WTC11 (cell line): Measurements from ENCODE around the gene TRMO. TPM values are rescaled to one million over a fixed set of nuclear protein-coding genes. Genes with fewer than 3 reads are reported as not detected.

Experiments
- ATAC-seq: fragments of 200-7000 bp; cut with Tn5 transposase; 2 replicates; pipeline ENCODE4 v1.10.0; 2021; ENCODE audit warnings: mild to moderate bottlenecking, moderate library complexity
- CTCF ChIA-PET: fragments of 300-600 bp; sonication (Branson Sonifier 250); formaldehyde crosslinking; loops from one replicate; lab custom pipeline; 2021; ENCODE audit warnings: antibody characterized with exemption; lab: Charles Lee
- POLR2A ChIA-PET: fragments of 350-600 bp; sonication (Branson Sonifier 250); formaldehyde crosslinking; loops from one replicate; lab custom pipeline; 2021; ENCODE audit warnings: antibody characterized with exemption; lab: Charles Lee
- DNase-seq: peaks from one replicate; pipeline ENCODE4 v3.0.0; 2021; ENCODE audit warnings: low spot score
- H3K27ac Mint-ChIP-seq: 2 replicates; pipeline ENCODE4 v1.8.0; 2021; ENCODE audit warnings: mixed read lengths
- H3K27me3 Mint-ChIP-seq: 2 replicates; pipeline ENCODE4 v1.8.0; 2021; ENCODE audit warnings: low read depth, mild to moderate bottlenecking, moderate library complexity, mixed read lengths
- H3K36me3 Mint-ChIP-seq: 2 replicates; pipeline ENCODE4 v1.8.0; 2021; ENCODE audit warnings: mixed read lengths
- H3K4me1 Mint-ChIP-seq: 2 replicates; pipeline ENCODE4 v1.8.0; 2022; ENCODE audit warnings: mixed read lengths
- H3K4me3 Mint-ChIP-seq: 2 replicates; pipeline ENCODE4 v1.8.0; 2021; ENCODE audit warnings: mild to moderate bottlenecking, moderate library complexity, mixed read lengths
- H3K9me3 Mint-ChIP-seq: 2 replicates; pipeline ENCODE4 v1.8.0; 2021; ENCODE audit warnings: mixed read lengths
- AR ChIP-seq: fragments of 250-450 bp; sonication (Bioruptor Pico); IDR thresholded peaks from 2 replicates; pipeline ENCODE4 v1.9.0; 2021; ENCODE audit warnings: mild to moderate bottlenecking
- ARID4B ChIP-seq: sonication (generic); formaldehyde crosslinking; IDR thresholded peaks from 2 replicates; pipeline ENCODE4 v1.8.0; 2023; ENCODE audit warnings: missing genetic modification reagents, mild to moderate bottlenecking, borderline replicate concordance
- ETV6 ChIP-seq: sonication (generic); formaldehyde crosslinking; IDR thresholded peaks from 2 replicates; pipeline ENCODE4 v1.8.1; 2022; ENCODE audit warnings: mild to moderate bottlenecking, missing genetic modification reagents
- JUN ChIP-seq: sonication (generic); formaldehyde crosslinking; IDR thresholded peaks from 2 replicates; pipeline ENCODE4 v1.8.0; 2023; ENCODE audit warnings: mild to moderate bottlenecking, missing genetic modification reagents
- NR1H2 ChIP-seq: sonication (generic); formaldehyde crosslinking; IDR thresholded peaks from 2 replicates; pipeline ENCODE4 v1.9.0; 2021; ENCODE audit warnings: mild to moderate bottlenecking, moderate library complexity, missing genetic modification reagents
- NR2C2 ChIP-seq: sonication (generic); formaldehyde crosslinking; IDR thresholded peaks from 2 replicates; pipeline ENCODE4 v1.8.0; 2022; ENCODE audit warnings: mild to moderate bottlenecking, missing genetic modification reagents
- ZBTB43 ChIP-seq: sonication (generic); formaldehyde crosslinking; IDR thresholded peaks from 2 replicates; pipeline ENCODE4 v1.8.1; 2023; ENCODE audit warnings: mild to moderate bottlenecking, missing genetic modification reagents
- ZMAT4 ChIP-seq: fragments of 250-450 bp; sonication (Bioruptor Pico); IDR thresholded peaks from 2 replicates; pipeline ENCODE4 v1.9.0; 2021; ENCODE audit warnings: mild to moderate bottlenecking
- ZNF425 ChIP-seq: fragments of 250-450 bp; sonication (Bioruptor Pico); conservative IDR thresholded peaks from 2 replicates; pipeline ENCODE4 v1.9.0; 2021; ENCODE audit warnings: mild to moderate bottlenecking
- ZNF671 ChIP-seq: fragments of 250-450 bp; sonication (Bioruptor Pico); IDR thresholded peaks from 2 replicates; pipeline ENCODE4 v1.8.0; 2021; ENCODE audit warnings: mild to moderate bottlenecking
- total RNA-seq: library from RNA; stranded (reverse); gene quantifications from 3 replicates; pipeline ENCODE4 v1.2.3, GENCODE V29; 2021
- TF ChIP-seq, protein P1 (sequence below): sonication (generic); formaldehyde crosslinking; IDR thresholded peaks from 2 replicates; pipeline ENCODE4 v1.8.1; 2023; ENCODE audit warnings: mild to moderate bottlenecking, missing genetic modification reagents, moderate library complexity
- TF ChIP-seq, protein P2 (sequence below): sonication (generic); formaldehyde crosslinking; IDR thresholded peaks from 2 replicates; pipeline ENCODE4 v1.8.0; 2022; ENCODE audit warnings: mild to moderate bottlenecking, missing genetic modification reagents
- TF ChIP-seq, protein P3 (sequence below): sonication (generic); formaldehyde crosslinking; IDR thresholded peaks from 2 replicates; pipeline ENCODE4 v1.8.0; 2022; ENCODE audit warnings: mild to moderate bottlenecking, missing genetic modification reagents
- TF ChIP-seq, protein P4 (sequence below): sonication (generic); formaldehyde crosslinking; IDR thresholded peaks from 2 replicates; pipeline ENCODE4 v1.8.1; 2023; ENCODE audit warnings: mild to moderate bottlenecking, moderate library complexity, missing genetic modification reagents
- TF ChIP-seq, protein P5 (sequence below): sonication (generic); formaldehyde crosslinking; IDR thresholded peaks from 2 replicates; pipeline ENCODE4 v1.8.1; 2022; ENCODE audit warnings: mild to moderate bottlenecking, missing genetic modification reagents, moderate library complexity, borderline replicate concordance

TRMO gene
- total RNA-seq, 1 experiment from 2014 or later, result 4.6 TPM

- H3K36me3 Mint-ChIP-seq, result no peaks in the 10 kb centered on the region
- TF ChIP-seq ARID4B (CRISPR knock-in tag), result no peak
- TF ChIP-seq, protein P1, sequence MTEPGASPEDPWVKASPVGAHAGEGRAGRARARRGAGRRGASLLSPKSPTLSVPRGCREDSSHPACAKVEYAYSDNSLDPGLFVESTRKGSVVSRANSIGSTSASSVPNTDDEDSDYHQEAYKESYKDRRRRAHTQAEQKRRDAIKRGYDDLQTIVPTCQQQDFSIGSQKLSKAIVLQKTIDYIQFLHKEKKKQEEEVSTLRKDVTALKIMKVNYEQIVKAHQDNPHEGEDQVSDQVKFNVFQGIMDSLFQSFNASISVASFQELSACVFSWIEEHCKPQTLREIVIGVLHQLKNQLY (CRISPR knock-in tag), result no peak
- no peak for TF ChIP-seq JUN
- no peak for TF ChIP-seq ZMAT4 (CRISPR knock-in tag)
- no peak for TF ChIP-seq NR2C2 (CRISPR knock-in tag)
- TF ChIP-seq, protein P2, sequence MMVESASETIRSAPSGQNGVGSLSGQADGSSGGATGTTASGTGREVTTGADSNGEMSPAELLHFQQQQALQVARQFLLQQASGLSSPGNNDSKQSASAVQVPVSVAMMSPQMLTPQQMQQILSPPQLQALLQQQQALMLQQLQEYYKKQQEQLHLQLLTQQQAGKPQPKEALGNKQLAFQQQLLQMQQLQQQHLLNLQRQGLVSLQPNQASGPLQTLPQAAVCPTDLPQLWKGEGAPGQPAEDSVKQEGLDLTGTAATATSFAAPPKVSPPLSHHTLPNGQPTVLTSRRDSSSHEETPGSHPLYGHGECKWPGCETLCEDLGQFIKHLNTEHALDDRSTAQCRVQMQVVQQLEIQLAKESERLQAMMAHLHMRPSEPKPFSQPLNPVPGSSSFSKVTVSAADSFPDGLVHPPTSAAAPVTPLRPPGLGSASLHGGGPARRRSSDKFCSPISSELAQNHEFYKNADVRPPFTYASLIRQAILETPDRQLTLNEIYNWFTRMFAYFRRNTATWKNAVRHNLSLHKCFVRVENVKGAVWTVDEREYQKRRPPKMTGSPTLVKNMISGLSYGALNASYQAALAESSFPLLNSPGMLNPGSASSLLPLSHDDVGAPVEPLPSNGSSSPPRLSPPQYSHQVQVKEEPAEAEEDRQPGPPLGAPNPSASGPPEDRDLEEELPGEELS (CRISPR knock-in tag), result no peak
- no peak for TF ChIP-seq ETV6 (CRISPR knock-in tag)
- TF ChIP-seq, protein P3, sequence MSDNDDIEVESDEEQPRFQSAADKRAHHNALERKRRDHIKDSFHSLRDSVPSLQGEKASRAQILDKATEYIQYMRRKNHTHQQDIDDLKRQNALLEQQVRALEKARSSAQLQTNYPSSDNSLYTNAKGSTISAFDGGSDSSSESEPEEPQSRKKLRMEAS (CRISPR knock-in tag), result no peak
- TF ChIP-seq AR (CRISPR knock-in tag), result no peak
- H3K9me3 Mint-ChIP-seq, result no peaks in the 10 kb centered on the region
- ChIA-PET CTCF (interaction anchor here (1.0 to 2.0 kb wide), 3 partner anchors 63 to 97 kb away, joined by 4 to 5 read pairs (median 5); partner anchors contain the start of gene NANS), POLR2A (no interaction called here)
- no peak for DNase-seq
- no peak overlapping the region for H3K4me3 Mint-ChIP-seq
- H3K4me1 Mint-ChIP-seq, result no peaks in the 10 kb centered on the region
- no peak overlapping the region for H3K27ac Mint-ChIP-seq
- peaks cover 35% of the 10 kb centered on the region for H3K27me3 Mint-ChIP-seq
- ATAC-seq, result no peak
Measured at GRCh38 chr9:97958812-97959511, 36.7 kb upstream of the TRMO start.

- Mint-ChIP-seq H3K4me1 (no peaks in the 10 kb centered on the region), H3K27ac (no peak overlapping the region), H3K27me3 (peaks cover 26% of the 10 kb centered on the region), H3K9me3 (peaks cover 3% of the 10 kb centered on the region), H3K36me3 (no peaks in the 10 kb centered on the region), H3K4me3 (no peak overlapping the region)
- DNase-seq (no peak), ATAC-seq (no peak)
- ChIA-PET POLR2A (no interaction called here), CTCF (interaction anchor here (1.7 kb wide), 1 partner anchor 78 kb away, joined by 4 read pairs; no protein-coding TSS in a partner anchor)
- TF ChIP-seq ZNF425 (CRISPR knock-in tag) (no peak), ZBTB43 (no peak), ZNF671 (CRISPR knock-in tag) (no peak), NR1H2 (CRISPR knock-in tag) (no peak)
- TF ChIP-seq, protein P4, sequence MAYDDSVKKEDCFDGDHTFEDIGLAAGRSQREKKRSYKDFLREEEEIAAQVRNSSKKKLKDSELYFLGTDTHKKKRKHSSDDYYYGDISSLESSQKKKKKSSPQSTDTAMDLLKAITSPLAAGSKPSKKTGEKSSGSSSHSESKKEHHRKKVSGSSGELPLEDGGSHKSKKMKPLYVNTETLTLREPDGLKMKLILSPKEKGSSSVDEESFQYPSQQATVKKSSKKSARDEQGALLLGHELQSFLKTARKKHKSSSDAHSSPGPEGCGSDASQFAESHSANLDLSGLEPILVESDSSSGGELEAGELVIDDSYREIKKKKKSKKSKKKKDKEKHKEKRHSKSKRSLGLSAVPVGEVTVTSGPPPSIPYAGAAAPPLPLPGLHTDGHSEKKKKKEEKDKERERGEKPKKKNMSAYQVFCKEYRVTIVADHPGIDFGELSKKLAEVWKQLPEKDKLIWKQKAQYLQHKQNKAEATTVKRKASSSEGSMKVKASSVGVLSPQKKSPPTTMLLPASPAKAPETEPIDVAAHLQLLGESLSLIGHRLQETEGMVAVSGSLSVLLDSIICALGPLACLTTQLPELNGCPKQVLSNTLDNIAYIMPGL (CRISPR knock-in tag), result no peak
- TF ChIP-seq, protein P5, sequence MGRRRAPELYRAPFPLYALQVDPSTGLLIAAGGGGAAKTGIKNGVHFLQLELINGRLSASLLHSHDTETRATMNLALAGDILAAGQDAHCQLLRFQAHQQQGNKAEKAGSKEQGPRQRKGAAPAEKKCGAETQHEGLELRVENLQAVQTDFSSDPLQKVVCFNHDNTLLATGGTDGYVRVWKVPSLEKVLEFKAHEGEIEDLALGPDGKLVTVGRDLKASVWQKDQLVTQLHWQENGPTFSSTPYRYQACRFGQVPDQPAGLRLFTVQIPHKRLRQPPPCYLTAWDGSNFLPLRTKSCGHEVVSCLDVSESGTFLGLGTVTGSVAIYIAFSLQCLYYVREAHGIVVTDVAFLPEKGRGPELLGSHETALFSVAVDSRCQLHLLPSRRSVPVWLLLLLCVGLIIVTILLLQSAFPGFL (CRISPR knock-in tag), result no peak
Measured at GRCh38 chr9:97956331-97956730, 34.0 kb upstream of the TRMO start.
